EH (cell line): ENCODE results near the gene DNAJC8.

Experiments
- DNase-seq: peaks from one replicate; pipeline ENCODE4 v3.0.0-alpha.2; 2015; ENCODE audit warnings: low read depth

DNAJC8 gene

GRCh38 chr1:28232558-28233263, at the start of gene DNAJC8:
Gene DNAJC8, minus strand, starts transcription at chr1:28233029. Its CDS starts 31 bp downstream, at chr1:28232998.
- DNase-seq, result peak; percentile 92

- DNase-seq, result no peak
Observed at GRCh38 chr1:28281608-28282425, 49.0 kb upstream of the DNAJC8 start.

GRCh38 chr1:28280977-28281381, 48.1 kb upstream of the DNAJC8 start:
- DNase-seq, result no peak

- DNase-seq, result no peak
Observed at GRCh38 chr1:28280501-28280900, 47.7 kb upstream of the DNAJC8 start.

GRCh38 chr1:28279721-28280120, 46.9 kb upstream of the DNAJC8 start:
- no peak for DNase-seq

- no peak for DNase-seq
Observed at GRCh38 chr1:28278763-28279162, 45.9 kb upstream of the DNAJC8 start.

- peak; percentile 39 for DNase-seq
Observed at GRCh38 chr1:28273216-28273860, 40.5 kb upstream of the DNAJC8 start.

- DNase-seq, result no peak
Observed at GRCh38 chr1:28272215-28272852, 39.5 kb upstream of the DNAJC8 start.

- DNase-seq, result no peak
Observed at GRCh38 chr1:28269529-28269928, 36.7 kb upstream of the DNAJC8 start.

GRCh38 chr1:28267633-28268032, 34.8 kb upstream of the DNAJC8 start:
- no peak for DNase-seq

- DNase-seq, result no peak
Observed at GRCh38 chr1:28266920-28267322, 34.1 kb upstream of the DNAJC8 start.

- no peak for DNase-seq
Observed at GRCh38 chr1:28265577-28265976, 32.7 kb upstream of the DNAJC8 start.

- no peak for DNase-seq
Observed at GRCh38 chr1:28264897-28265296, 32.1 kb upstream of the DNAJC8 start.

GRCh38 chr1:28260803-28261174, 28.0 kb upstream of the DNAJC8 start:
- no peak for DNase-seq

- DNase-seq, result peak; percentile 91
Observed at GRCh38 chr1:28259934-28260802, 27.3 kb upstream of the DNAJC8 start.

GRCh38 chr1:28259252-28259933, 26.6 kb upstream of the DNAJC8 start, which contains the start of gene SESN2:
Gene SESN2, plus strand, starts transcription at chr1:28259518. Its CDS starts 330 bp downstream, at chr1:28259848.
- peak; percentile 99 for DNase-seq

- peak; percentile 48 for DNase-seq
Observed at GRCh38 chr1:28258628-28259251, 25.9 kb upstream of the DNAJC8 start.

- DNase-seq, result no peak
Observed at GRCh38 chr1:28257736-28258135, 24.9 kb upstream of the DNAJC8 start.

GRCh38 chr1:28256197-28256827, 23.5 kb upstream of the DNAJC8 start:
- DNase-seq, result no peak

- DNase-seq, result no peak
Observed at GRCh38 chr1:28249866-28250295, 17.1 kb upstream of the DNAJC8 start.
